ENCODE data around the gene CELA2B. TPM values are rescaled to one million over a fixed set of nuclear protein-coding genes. Genes with fewer than 3 reads are reported as not detected.

CELA2B gene
- total and polyA plus RNA-seq, 9 of the 15 experiments (the other 6 are each of a cell fraction or from before 2014, with no cell fraction given), result 0.25 to 2.1 (median 0.38) TPM; not detected in 5

DNA sequence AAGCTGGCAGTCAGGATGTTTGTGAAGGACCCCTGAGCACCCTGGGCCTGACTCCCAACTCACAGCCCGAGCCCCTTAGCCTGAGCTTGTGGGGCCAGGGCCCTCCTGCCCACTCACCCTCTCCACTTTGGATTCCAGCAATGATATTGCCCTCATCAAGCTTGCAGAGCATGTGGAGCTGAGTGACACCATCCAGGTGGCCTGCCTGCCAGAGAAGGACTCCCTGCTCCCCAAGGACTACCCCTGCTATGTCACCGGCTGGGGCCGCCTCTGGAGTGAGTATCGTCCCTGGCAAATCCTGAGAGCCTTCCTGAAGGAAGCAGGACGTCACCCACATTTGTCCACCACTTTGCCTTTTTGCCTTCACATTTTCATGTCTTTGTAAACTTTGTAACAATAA is 32.6 kb upstream of the CELA2B start:
- TF ChIP-seq CBX3 (IDR thresholded peaks at IDR 0.05; ENCODE audit: borderline replicate concordance in 1 of 2, low read length in 2 of 2) (no peak), KLF6 (CRISPR knock-in tag; IDR thresholded peaks at IDR 0.05; ENCODE audit: borderline replicate concordance) (no peak), NFE2L1 (tag; IDR thresholded peaks at IDR 0.05; ENCODE audit: borderline replicate concordance, low read depth) (no peak), XRCC3 (IDR thresholded peaks at IDR 0.05) (no peak), ZSCAN29 (IDR thresholded peaks at IDR 0.05) (no peak)
- TF ChIP-seq, protein P1, sequence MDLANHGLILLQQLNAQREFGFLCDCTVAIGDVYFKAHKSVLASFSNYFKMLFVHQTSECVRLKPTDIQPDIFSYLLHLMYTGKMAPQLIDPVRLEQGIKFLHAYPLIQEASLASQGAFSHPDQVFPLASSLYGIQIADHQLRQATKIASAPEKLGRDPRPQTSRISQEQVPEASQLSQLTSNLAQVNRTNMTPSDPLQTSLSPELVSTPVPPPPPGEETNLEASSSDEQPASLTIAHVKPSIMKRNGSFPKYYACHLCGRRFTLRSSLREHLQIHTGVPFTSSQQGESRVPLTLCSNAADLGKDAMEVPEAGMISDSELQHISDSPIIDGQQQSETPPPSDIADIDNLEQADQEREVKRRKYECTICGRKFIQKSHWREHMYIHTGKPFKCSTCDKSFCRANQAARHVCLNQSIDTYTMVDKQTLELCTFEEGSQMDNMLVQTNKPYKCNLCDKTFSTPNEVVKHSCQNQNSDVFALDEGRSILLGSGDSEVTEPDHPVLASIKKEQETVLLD (IDR thresholded peaks at IDR 0.05), result no peak
- TF ChIP-seq, protein P2, sequence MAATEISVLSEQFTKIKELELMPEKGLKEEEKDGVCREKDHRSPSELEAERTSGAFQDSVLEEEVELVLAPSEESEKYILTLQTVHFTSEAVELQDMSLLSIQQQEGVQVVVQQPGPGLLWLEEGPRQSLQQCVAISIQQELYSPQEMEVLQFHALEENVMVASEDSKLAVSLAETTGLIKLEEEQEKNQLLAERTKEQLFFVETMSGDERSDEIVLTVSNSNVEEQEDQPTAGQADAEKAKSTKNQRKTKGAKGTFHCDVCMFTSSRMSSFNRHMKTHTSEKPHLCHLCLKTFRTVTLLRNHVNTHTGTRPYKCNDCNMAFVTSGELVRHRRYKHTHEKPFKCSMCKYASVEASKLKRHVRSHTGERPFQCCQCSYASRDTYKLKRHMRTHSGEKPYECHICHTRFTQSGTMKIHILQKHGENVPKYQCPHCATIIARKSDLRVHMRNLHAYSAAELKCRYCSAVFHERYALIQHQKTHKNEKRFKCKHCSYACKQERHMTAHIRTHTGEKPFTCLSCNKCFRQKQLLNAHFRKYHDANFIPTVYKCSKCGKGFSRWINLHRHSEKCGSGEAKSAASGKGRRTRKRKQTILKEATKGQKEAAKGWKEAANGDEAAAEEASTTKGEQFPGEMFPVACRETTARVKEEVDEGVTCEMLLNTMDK (IDR thresholded peaks at IDR 0.05; ENCODE audit: borderline replicate concordance, insufficient read depth, low read depth, low read length, poor library complexity, severe bottlenecking), result no peak
- in situ Hi-C loops (cut with MboI) (no loop called here), intact Hi-C loops (cut with micrococcal nuclease) (no loop called here)
- H3K36me3 ChIP-seq (ENCODE audit: control insufficient read depth, insufficient read depth, low read length), result no peaks in the 10 kb centered on the region
- ChIA-PET CTCF (ENCODE audit: low intra/inter-chr PET ratio) (no interaction called here), POLR2A (interaction anchor here (0.6 to 2.2 kb wide), 3 partner anchors 11 to 339 kb away, joined by 3 to 12 read pairs (median 5); no protein-coding TSS in a partner anchor)
- no peak for ATAC-seq
- H3K4me3 ChIP-seq, result no peak overlapping the region
- no TSS peak for BruUV-seq (replicated peaks)
- DNase-seq (ENCODE audit: extremely low read depth in 1 of 4, low spot score in 3 of 4), result no peak
- H3K4me1 ChIP-seq (replicated peaks in 1 of 2; ENCODE audit: control insufficient read depth in 2 of 2, insufficient read depth in 2 of 2, low read length in 2 of 2), result peaks cover 7 to 17% of the 10 kb centered on the region in 2 experiments; a peak in 4 of 5 replicates
- no peaks in the 10 kb centered on the region for H3K79me2 ChIP-seq (ENCODE audit: control insufficient read depth, insufficient read depth, low read length)
- no peak overlapping the region for H3K4me2 ChIP-seq (ENCODE audit: insufficient read depth, low read length)
- H3K9ac ChIP-seq (ENCODE audit: insufficient read depth in 1 of 2, low read depth in 2 of 2, low read length in 2 of 2), result peak overlapping the region in 1 of 2 experiments; percentile 33; a peak in 2 of 4 replicates
- no peak overlapping the region for H3K27ac ChIP-seq (ENCODE audit: extremely low read depth, low read depth, low read length)
- no peaks in the 10 kb centered on the region for H4K20me1 ChIP-seq (replicated peaks; ENCODE audit: control insufficient read depth, insufficient read depth, low read length)
- no peak for FAIRE-seq
- no peaks in the 10 kb centered on the region for H3K27me3 ChIP-seq (ENCODE audit: control insufficient read depth in 2 of 2, insufficient read depth in 2 of 2, low read length in 2 of 2)
- 69% methylated on average over 5 of the region's 5 CpGs for WGBS (ENCODE audit: insufficient coverage, low coverage, missing lambda C conversion rate)
- no peak overlapping the region for H2AFZ ChIP-seq (ENCODE audit: low read depth, low read length)
- H3K9me3 ChIP-seq (replicated peaks; ENCODE audit: control insufficient read depth, insufficient read depth, low read depth, low read length), result no peaks in the 10 kb centered on the region
- no peaks in the 10 kb centered on the region for H3K9me1 ChIP-seq (ENCODE audit: control insufficient read depth, insufficient read depth, low read length)
